Spinal cord (tissue), 10 donors: ENCODE measurements around the gene ATP10A. TPM values are rescaled to one million over a fixed set of nuclear protein-coding genes. Genes with fewer than 3 reads are reported as not detected.
A peak's percentile ranks its signal among the peaks of the same experiment; 100 is the strongest.
"Not testable (repeated sequence)": the region's sequence is repeated elsewhere in the genome, so short reads cannot be mapped to it uniquely, and the experiment has no call there.

Source experiments
- DNase-seq, 6 donors: peaks; one replicate each; pipeline versions ENCODE4 v3.0.0 to v3.0.0-alpha.2; 2013 to 2015; ENCODE audit warnings: low spot score in 6 of 6, low read depth in 4 of 6
- H3K27ac ChIP-seq: one replicate; pipeline ENCODE4 v1.5.1; 2013; ENCODE audit warnings: low read depth, low read length, control low read depth
- H3K27me3 ChIP-seq: one replicate; pipeline ENCODE4 v1.6.1; 2013; ENCODE audit warnings: low read length; ENCODE audit not compliant: control insufficient read depth, insufficient read depth
- H3K36me3 ChIP-seq: one replicate; pipeline ENCODE4 v1.6.1; 2013; ENCODE audit warnings: low read length; ENCODE audit not compliant: control insufficient read depth, insufficient read depth
- H3K4me1 ChIP-seq: one replicate; pipeline ENCODE4 v1.6.1; 2013; ENCODE audit warnings: low read length; ENCODE audit not compliant: control insufficient read depth, insufficient read depth
- H3K4me3 ChIP-seq: one replicate; pipeline ENCODE4 v1.5.1; 2013; ENCODE audit warnings: low read depth, low read length, control low read depth
- H3K9me3 ChIP-seq: one replicate; pipeline ENCODE4 v1.6.1; 2013; ENCODE audit warnings: low read length; ENCODE audit not compliant: control insufficient read depth, insufficient read depth
- WGBS: methylation state at CpG from one replicate; pipeline ENCODE4 v1.1.5; 2013; ENCODE audit warnings: missing lambda C conversion rate; ENCODE audit not compliant: insufficient coverage; 5-methylcytosine and 5-hydroxymethylcytosine counted together
- polyA plus RNA-seq, 2 donors: library from polyadenylated mRNA; unstranded; fragments of 120-200 nt; gene quantifications; one replicate each; pipeline ENCODE4 v1.2.1, GENCODE V29; 2013; ENCODE audit not compliant: insufficient read length in 2 of 2
- total RNA-seq, 2 donors: library from RNA; depleted of rRNA in 1 of 2; stranded (reverse); fragments of 120-200 nt in 1 of 2; fragments of >200 nt in 1 of 2; gene quantifications; one replicate each; pipeline versions ENCODE4 v1.2.3 to v1.2.4, GENCODE V29; 2013 to 2014
- donor health status: healthy.

The ATP10A gene
- total and polyA plus RNA-seq, 4 donors: 3.6 to 5.4 (median 4.4) TPM

- Histone ChIP-seq H3K27me3 (no peaks in the 10 kb centered on the region), H3K36me3 (no peaks in the 10 kb centered on the region), H3K27ac (no peak overlapping the region), H3K9me3 (no peaks in the 10 kb centered on the region), H3K4me1 (no peaks in the 10 kb centered on the region), H3K4me3 (no peak overlapping the region)
- 40% methylated on average over 4 of the region's 4 CpGs for WGBS
- DNase-seq: peak in 2 of 6 donors; percentile 36 to 69
Observed at GRCh38 chr15:25763331-25763751, 99.8 kb downstream of the ATP10A start.

GRCh38 chr15:25761971-25762662, 101.0 kb downstream of the ATP10A start:
- H3K4me3 ChIP-seq: no peak overlapping the region
- WGBS: 97% methylated on average over 10 of the region's 13 CpGs
- H3K9me3 ChIP-seq: no peaks in the 10 kb centered on the region
- H3K4me1 ChIP-seq: no peaks in the 10 kb centered on the region
- no peaks in the 10 kb centered on the region for H3K27me3 ChIP-seq
- no peak for DNase-seq
- no peaks in the 10 kb centered on the region for H3K36me3 ChIP-seq
- no peak overlapping the region for H3K27ac ChIP-seq

GRCh38 chr15:25759421-25759820, 103.7 kb downstream of the ATP10A start:
- H3K27me3 ChIP-seq: no peaks in the 10 kb centered on the region
- no peaks in the 10 kb centered on the region for H3K4me1 ChIP-seq
- H3K36me3 ChIP-seq: no peaks in the 10 kb centered on the region
- DNase-seq: no peak
- no peak overlapping the region for H3K4me3 ChIP-seq
- H3K27ac ChIP-seq: no peak overlapping the region
- no peaks in the 10 kb centered on the region for H3K9me3 ChIP-seq
- 98% methylated on average over 4 of the region's 4 CpGs for WGBS

GRCh38 chr15:25758612-25759011, 104.5 kb downstream of the ATP10A start:
- not testable (repeated sequence) for H3K4me3 ChIP-seq, DNase-seq, H3K36me3 ChIP-seq, H3K27ac ChIP-seq, H3K27me3 ChIP-seq, H3K9me3 ChIP-seq, H3K4me1 ChIP-seq
- 95% methylated on average over 9 of the region's 11 CpGs for WGBS

- WGBS: 85% methylated on average over 6 of the region's 10 CpGs
- H3K4me1 ChIP-seq: peaks cover 21% of the 10 kb centered on the region
- H3K27me3 ChIP-seq: peaks cover 8% of the 10 kb centered on the region
- no peak overlapping the region for H3K27ac ChIP-seq
- peak in 1 of 6 donors; percentile 2 for DNase-seq
- no peaks in the 10 kb centered on the region for H3K9me3 ChIP-seq
- no peak overlapping the region for H3K4me3 ChIP-seq
- H3K36me3 ChIP-seq: no peaks in the 10 kb centered on the region
Observed at GRCh38 chr15:25743548-25744275, 119.4 kb downstream of the ATP10A start.

GRCh38 chr15:25742776-25743547, 120.2 kb downstream of the ATP10A start:
- Histone ChIP-seq H3K9me3 (no peaks in the 10 kb centered on the region), H3K27ac (no peak overlapping the region), H3K36me3 (no peaks in the 10 kb centered on the region), H3K4me3 (no peak overlapping the region), H3K27me3 (peaks cover 8% of the 10 kb centered on the region), H3K4me1 (peaks cover 21% of the 10 kb centered on the region)
- 0% methylated on average over 2 of the region's 9 CpGs for WGBS
- no peak for DNase-seq

- no peak overlapping the region for H3K4me3 ChIP-seq
- H3K9me3 ChIP-seq: no peaks in the 10 kb centered on the region
- WGBS: 24% methylated on average over 19 of the region's 19 CpGs
- no peaks in the 10 kb centered on the region for H3K36me3 ChIP-seq
- H3K27me3 ChIP-seq: peaks cover 8% of the 10 kb centered on the region
- no peak overlapping the region for H3K27ac ChIP-seq
- peaks cover 25% of the 10 kb centered on the region for H3K4me1 ChIP-seq
- DNase-seq: peak in 2 of 6 donors; percentile 72 to 82
Observed at GRCh38 chr15:25742041-25742730, 120.9 kb downstream of the ATP10A start.

GRCh38 chr15:25741256-25741580, 121.9 kb downstream of the ATP10A start:
- peaks cover 25% of the 10 kb centered on the region for H3K4me1 ChIP-seq
- no peak overlapping the region for H3K4me3 ChIP-seq
- H3K9me3 ChIP-seq: no peaks in the 10 kb centered on the region
- WGBS: 92% methylated on average over 2 of the region's 5 CpGs
- DNase-seq: no peak
- peaks cover 8% of the 10 kb centered on the region for H3K27me3 ChIP-seq
- no peak overlapping the region for H3K27ac ChIP-seq
- no peaks in the 10 kb centered on the region for H3K36me3 ChIP-seq
